ENCODE results near the gene FAM53B.

The FAM53B gene

DNA sequence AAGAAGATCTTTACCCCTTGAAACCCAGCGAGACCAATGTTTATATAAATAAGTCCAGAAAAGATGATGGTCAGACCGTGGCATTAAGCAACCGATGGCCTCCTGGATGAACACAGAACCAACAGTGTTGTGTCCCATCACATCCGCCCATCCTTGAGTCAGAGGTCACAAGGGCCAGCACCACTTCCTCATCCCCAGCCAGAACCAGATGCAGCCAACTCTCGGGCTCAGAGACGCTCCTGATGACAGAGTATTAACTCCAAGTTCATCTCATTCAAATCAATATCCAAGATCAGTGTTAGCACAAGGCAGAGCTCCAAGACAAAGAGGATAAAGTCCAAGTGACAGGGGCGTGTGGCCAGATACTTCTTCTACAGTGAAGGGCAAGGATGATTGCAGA lies 63.5 kb downstream of the FAM53B start:
- no peak overlapping the region for H3K4me3 ChIP-seq (ENCODE audit: control insufficient read depth, low read depth, low read length)
- TF ChIP-seq CTCF (IDR thresholded peaks at IDR 0.05; ENCODE audit: control insufficient read depth, insufficient read depth, low read depth, low read length, missing control alignments): no peak
- DNase-seq (ENCODE audit: low read depth): no peak

- H3K4me3 ChIP-seq (ENCODE audit: control insufficient read depth, low read depth, low read length): no peak overlapping the region
- TF ChIP-seq CTCF (IDR thresholded peaks at IDR 0.05; ENCODE audit: control insufficient read depth, insufficient read depth, low read depth, low read length, missing control alignments): no peak
- DNase-seq (ENCODE audit: low read depth): no peak
Measured at GRCh38 chr10:124679401-124679800, 64.8 kb downstream of the FAM53B start.

- no peak for TF ChIP-seq CTCF (IDR thresholded peaks at IDR 0.05; ENCODE audit: control insufficient read depth, insufficient read depth, low read depth, low read length, missing control alignments)
- DNase-seq (ENCODE audit: low read depth): no peak
- no peak overlapping the region for H3K4me3 ChIP-seq (ENCODE audit: control insufficient read depth, low read depth, low read length)
Measured at GRCh38 chr10:124678557-124679240, 65.5 kb downstream of the FAM53B start.

DNA sequence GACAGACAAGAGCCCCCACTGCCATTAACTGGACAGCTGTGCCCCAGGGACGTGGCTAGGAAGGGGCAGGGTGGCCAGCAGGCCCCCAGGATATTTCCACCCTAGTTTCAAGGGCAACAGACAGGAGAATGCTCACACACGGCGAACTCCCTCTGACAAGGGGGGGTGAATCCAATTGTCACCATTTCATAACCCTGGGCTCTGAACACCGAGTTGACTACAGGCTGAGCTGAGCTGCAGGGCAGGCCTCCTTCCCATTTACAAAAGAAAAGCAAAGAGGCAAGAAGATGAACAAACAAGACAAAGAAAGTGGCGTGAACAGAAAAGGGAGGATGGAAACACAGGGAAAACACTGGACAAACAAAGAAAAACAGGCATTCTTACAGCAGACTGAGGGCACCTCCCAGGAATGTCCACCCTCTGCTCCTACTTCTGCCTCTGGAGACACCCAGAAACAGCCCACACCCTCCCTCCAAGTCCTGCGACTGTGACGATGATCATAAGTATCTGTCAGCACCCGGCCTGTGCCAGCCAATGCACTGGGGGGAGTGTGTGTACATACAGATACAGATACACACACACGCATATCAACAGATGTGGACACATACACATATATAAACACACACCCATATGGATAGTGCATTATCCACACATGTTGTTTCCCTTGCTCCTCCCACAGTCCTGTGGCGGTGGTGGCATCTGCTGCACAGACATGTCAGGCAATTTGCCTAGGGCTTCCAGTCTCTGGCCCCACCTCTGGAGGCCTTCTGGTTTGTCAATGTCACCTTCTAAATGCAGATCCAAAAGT lies 66.2 kb downstream of the FAM53B start:
- no peak for TF ChIP-seq CTCF (IDR thresholded peaks at IDR 0.05; ENCODE audit: control insufficient read depth, insufficient read depth, low read depth, low read length, missing control alignments)
- no peak for DNase-seq (ENCODE audit: low read depth)
- no peak overlapping the region for H3K4me3 ChIP-seq (ENCODE audit: control insufficient read depth, low read depth, low read length)

GRCh38 chr10:124677293-124677699 lies 66.9 kb downstream of the FAM53B start:
- no peak for TF ChIP-seq CTCF (IDR thresholded peaks at IDR 0.05; ENCODE audit: control insufficient read depth, insufficient read depth, low read depth, low read length, missing control alignments)
- DNase-seq (ENCODE audit: low read depth): no peak
- H3K4me3 ChIP-seq (ENCODE audit: control insufficient read depth, low read depth, low read length): no peak overlapping the region

GRCh38 chr10:124676416-124677062 lies 67.6 kb downstream of the FAM53B start:
- H3K4me3 ChIP-seq (ENCODE audit: control insufficient read depth, low read depth, low read length): no peak overlapping the region
- TF ChIP-seq CTCF (IDR thresholded peaks at IDR 0.05; ENCODE audit: control insufficient read depth, insufficient read depth, low read depth, low read length, missing control alignments): no peak
- DNase-seq (ENCODE audit: low read depth): no peak
